OCI-LY1 (cell line): ENCODE data around the gene DDX49.

Experiments
- EZH2 ChIP-seq: fragments of 200-600 bp; sonication (generic), shearing (Covaris generic); IDR thresholded peaks from 2 replicates; pipeline ENCODE4 v1.8.0; 2017; ENCODE audit warnings: borderline replicate concordance, mixed run types, mild to moderate bottlenecking, antibody characterized with exemption, low read length, moderate library complexity, mixed read lengths
- TF ChIP-seq, protein P1 (sequence below): fragments of 200-600 bp; sonication (generic), shearing (Covaris generic); IDR thresholded peaks from 2 replicates; pipeline ENCODE4 v1.5.1; 2017; ENCODE audit warnings: mild to moderate bottlenecking, antibody characterized with exemption, low read length, moderate library complexity, mixed read lengths

DNA sequence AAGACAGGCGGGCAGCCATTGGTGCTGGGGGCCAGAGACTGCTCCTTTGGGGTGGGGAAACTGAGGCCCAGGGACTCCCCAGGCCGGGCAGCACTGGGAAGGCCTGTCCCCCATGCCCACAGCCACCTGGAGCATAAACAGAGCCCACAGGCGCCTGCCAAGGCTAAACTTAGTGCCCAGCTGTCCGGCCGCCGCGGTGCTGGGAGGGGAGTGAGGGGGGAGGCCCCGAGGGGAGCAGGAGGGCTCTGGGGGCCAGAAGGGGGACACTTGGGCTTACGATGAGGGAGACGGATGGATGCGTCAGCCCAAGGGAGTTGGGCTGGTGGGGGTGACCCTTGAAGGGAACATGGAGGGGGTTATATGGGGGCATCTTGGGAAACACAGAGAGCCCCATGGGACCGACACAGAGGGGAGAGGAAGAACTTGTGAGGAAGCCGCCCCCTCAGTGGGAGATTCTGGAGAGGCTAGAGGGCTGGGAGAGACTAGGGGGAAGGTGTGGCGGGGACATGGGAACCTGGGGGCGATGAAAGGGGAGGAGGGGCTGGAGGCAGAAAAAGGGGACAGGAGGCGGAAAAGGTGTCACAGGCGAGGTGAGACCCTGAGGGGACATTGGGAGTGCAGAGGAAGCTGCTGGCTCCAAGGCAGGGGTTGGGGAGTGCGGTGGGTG, 25.8 kb upstream of the DDX49 start:
- TF ChIP-seq, protein P1, sequence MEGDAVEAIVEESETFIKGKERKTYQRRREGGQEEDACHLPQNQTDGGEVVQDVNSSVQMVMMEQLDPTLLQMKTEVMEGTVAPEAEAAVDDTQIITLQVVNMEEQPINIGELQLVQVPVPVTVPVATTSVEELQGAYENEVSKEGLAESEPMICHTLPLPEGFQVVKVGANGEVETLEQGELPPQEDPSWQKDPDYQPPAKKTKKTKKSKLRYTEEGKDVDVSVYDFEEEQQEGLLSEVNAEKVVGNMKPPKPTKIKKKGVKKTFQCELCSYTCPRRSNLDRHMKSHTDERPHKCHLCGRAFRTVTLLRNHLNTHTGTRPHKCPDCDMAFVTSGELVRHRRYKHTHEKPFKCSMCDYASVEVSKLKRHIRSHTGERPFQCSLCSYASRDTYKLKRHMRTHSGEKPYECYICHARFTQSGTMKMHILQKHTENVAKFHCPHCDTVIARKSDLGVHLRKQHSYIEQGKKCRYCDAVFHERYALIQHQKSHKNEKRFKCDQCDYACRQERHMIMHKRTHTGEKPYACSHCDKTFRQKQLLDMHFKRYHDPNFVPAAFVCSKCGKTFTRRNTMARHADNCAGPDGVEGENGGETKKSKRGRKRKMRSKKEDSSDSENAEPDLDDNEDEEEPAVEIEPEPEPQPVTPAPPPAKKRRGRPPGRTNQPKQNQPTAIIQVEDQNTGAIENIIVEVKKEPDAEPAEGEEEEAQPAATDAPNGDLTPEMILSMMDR: no peak
- TF ChIP-seq EZH2: no peak
